A549 (cell line): Measurements from ENCODE around the gene PLPPR1. TPM values are rescaled to one million over a fixed set of nuclear protein-coding genes. Genes with fewer than 3 reads are reported as not detected.

Experiments
- ATAC-seq, 2 experiments: fragments of 200-7000 bp in 1 of 2; fragments of >200 bp in 1 of 2; cut with Nextera tagmentation in 1 of 2; cut with Tn5 transposase in 1 of 2; 3 replicates each; pipeline versions ENCODE4 v1.8.0 to v1.9.1; 2018 to 2020; ENCODE audit warnings: mild to moderate bottlenecking in 1 of 2, moderate library complexity in 1 of 2
- CTCF ChIA-PET: fragments of 300-600 bp; sonication (Branson Sonifier 250); formaldehyde crosslinking; extraction: SDS; loops from one replicate; lab custom pipeline; 2021; ENCODE audit warnings: antibody characterized with exemption, inconsistent platforms; lab: Yijun Ruan, JAX
- POLR2A ChIA-PET: fragments of 350-600 bp; formaldehyde crosslinking; extraction: SDS; loops from one replicate; lab custom pipeline; 2021; ENCODE audit warnings: antibody characterized with exemption, inconsistent platforms; lab: Yijun Ruan, JAX
- DNase-seq, 2 experiments: peaks; one replicate each; pipeline versions ENCODE4 v3.0.0 to v3.0.0-alpha.2; 2011 to 2016; ENCODE audit warnings: low read depth in 1 of 2, low spot score in 1 of 2
- FAIRE-seq: peaks from 2 replicates; lab custom pipeline; 2011; peaks lifted over from hg19 to GRCh38; lab: Jason Lieb, UNC
- H3K27ac ChIP-seq, 2 experiments: fragments of >200 bp; sonication (Bioruptor Twin); formaldehyde crosslinking; 3 replicates each; pipeline ENCODE4 v1.5.1; 2016 to 2017
- H3K4me1 ChIP-seq: fragments of >200 bp; sonication (Bioruptor Twin); formaldehyde crosslinking; 3 replicates; pipeline ENCODE4 v1.6.1; 2016
- H3K4me2 ChIP-seq: fragments of >200 bp; sonication (Bioruptor Twin); formaldehyde crosslinking; 3 replicates; pipeline ENCODE4 v1.6.1; 2016
- H3K4me3 ChIP-seq: fragments of >200 bp; sonication (Bioruptor Twin); formaldehyde crosslinking; 3 replicates; pipeline ENCODE4 v1.5.1; 2016
- H3K9me3 ChIP-seq: fragments of >200 bp; sonication (Bioruptor Twin); formaldehyde crosslinking; 3 replicates; pipeline ENCODE4 v1.6.1; 2016
- CEBPB ChIP-seq, 2 experiments: fragments of >200 bp in 1 of 2; sonication (Bioruptor Twin) in 1 of 2; formaldehyde crosslinking in 1 of 2; IDR thresholded peaks; 2 replicates each; pipeline ENCODE4 v1.6.1; 2012 to 2016
- FOSL2 ChIP-seq, 2 experiments: fragments of 450-650 bp in 1 of 2; fragments of >200 bp in 1 of 2; sonication (Bioruptor Twin) in 1 of 2; formaldehyde crosslinking; IDR thresholded peaks; 2 replicates each; pipeline versions ENCODE4 v1.5.0 to v1.6.1; 2016 to 2020; ENCODE audit warnings: mild to moderate bottlenecking in 1 of 2, moderate library complexity in 1 of 2
- NFE2L2 ChIP-seq: fragments of 150-350 bp; conservative IDR thresholded peaks from 2 replicates; pipeline ENCODE4 v1.6.1; 2014; ENCODE audit warnings: low read length
- NR3C1 ChIP-seq: fragments of >200 bp; sonication (Bioruptor Twin); formaldehyde crosslinking; IDR thresholded peaks from 3 replicates; pipeline ENCODE4 v1.6.1; 2017
- POLR2A ChIP-seq: IDR thresholded peaks from 2 replicates; pipeline ENCODE4 v1.6.1; 2012; ENCODE audit warnings: mild to moderate bottlenecking, low read length
- RCOR1 ChIP-seq: fragments of 150-350 bp; IDR thresholded peaks from 2 replicates; pipeline ENCODE4 v1.6.1; 2014; ENCODE audit warnings: antibody characterized with exemption, low read length, low read depth
- TP53 ChIP-seq: fragments of 250-450 bp; sonication (Bioruptor Pico); IDR thresholded peaks from 2 replicates; pipeline ENCODE4 v1.5.0; 2021; ENCODE audit warnings: mild to moderate bottlenecking, moderate library complexity
- ZC3H11A ChIP-seq: fragments of 450-650 bp; IDR thresholded peaks from 2 replicates; pipeline ENCODE4 v1.6.1; 2014; ENCODE audit warnings: antibody characterized with exemption, mild to moderate bottlenecking
- WGBS: methylation state at CpG from one replicate; pipeline ENCODE4 v1.1.6; 2017; ENCODE audit errors: missing lambda C conversion rate; 5-methylcytosine and 5-hydroxymethylcytosine counted together
- polyA plus RNA-seq, 4 experiments: library from polyadenylated mRNA; depleted of rRNA in 3 of 4; stranded (reverse); fragments of >200 nt; fragmentation: RNase III in 1 of 4; extraction: RNeasy Plus Mini Kit Qiagen cat#74134 plus additional on column Dnase treatment in 1 of 4; gene quantifications; 2 replicates in 3 of 4; 3 replicates in 1 of 4; pipeline ENCODE4 v1.2.3, GENCODE V29; 2011 to 2017
- TF ChIP-seq, protein P1 (sequence below): fragments of >200 bp; sonication (Bioruptor Twin); formaldehyde crosslinking; IDR thresholded peaks from 3 replicates; pipeline ENCODE4 v1.5.1; 2016
- TF ChIP-seq, protein P2 (sequence below): fragments of 450-650 bp; IDR thresholded peaks from 2 replicates; pipeline ENCODE4 v1.6.1; 2014; ENCODE audit warnings: antibody characterized with exemption
- TF ChIP-seq, protein P3 (sequence below): fragments of 200-600 bp; sonication (generic); IDR thresholded peaks from 2 replicates; pipeline ENCODE4 v1.6.1; 2016; ENCODE audit warnings: antibody characterized with exemption, mild to moderate bottlenecking, moderate library complexity
- TF ChIP-seq, protein P4 (sequence below): fragments of 250-450 bp; sonication (Bioruptor Pico); IDR thresholded peaks from 2 replicates; pipeline ENCODE4 v1.5.0; 2020; ENCODE audit warnings: low read depth, mild to moderate bottlenecking, moderate library complexity

The PLPPR1 gene
- polyA plus RNA-seq, 2 of the 4 experiments (the other 2 are of a cell fraction): 0.06 to 1.2 TPM

DNA sequence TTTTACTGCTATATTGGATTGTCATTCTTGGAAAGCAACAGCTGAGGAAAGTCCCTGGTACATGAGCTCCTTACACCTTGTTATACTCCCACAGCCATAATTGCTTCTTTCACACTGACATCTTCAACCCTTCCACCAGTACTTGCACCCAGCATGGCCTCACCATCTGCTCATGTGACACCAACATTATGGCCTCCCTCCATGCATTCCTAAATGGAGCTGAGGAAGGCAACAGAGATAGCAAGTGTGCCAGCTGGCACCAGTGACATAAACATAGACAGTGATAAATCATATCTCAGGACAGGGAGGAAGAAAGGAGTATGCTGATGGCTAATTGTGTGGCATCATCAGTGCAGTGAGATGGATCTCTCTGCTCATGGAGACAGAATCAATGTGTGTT, 236.7 kb downstream of the PLPPR1 start:
- POLR2A ChIA-PET: no interaction called here
- TF ChIP-seq TP53 (CRISPR knock-in tag) (no peak), RCOR1 (no peak)
- TF ChIP-seq, all 56 proteins: peak for 0
- no peak for DNase-seq
- CTCF ChIA-PET: interaction anchor here (0.9 to 1.8 kb wide), 2 partner anchors 12 to 30 kb away, joined by 4 read pairs; no protein-coding TSS in a partner anchor
- no peak overlapping the region for H3K4me2 ChIP-seq
- H3K4me1 ChIP-seq: no peaks in the 10 kb centered on the region
- no peak overlapping the region for H3K27ac ChIP-seq
- FAIRE-seq: no peak
- H3K9me3 ChIP-seq: no peaks in the 10 kb centered on the region
- no peak overlapping the region for H3K4me3 ChIP-seq
- no peak for ATAC-seq

DNA sequence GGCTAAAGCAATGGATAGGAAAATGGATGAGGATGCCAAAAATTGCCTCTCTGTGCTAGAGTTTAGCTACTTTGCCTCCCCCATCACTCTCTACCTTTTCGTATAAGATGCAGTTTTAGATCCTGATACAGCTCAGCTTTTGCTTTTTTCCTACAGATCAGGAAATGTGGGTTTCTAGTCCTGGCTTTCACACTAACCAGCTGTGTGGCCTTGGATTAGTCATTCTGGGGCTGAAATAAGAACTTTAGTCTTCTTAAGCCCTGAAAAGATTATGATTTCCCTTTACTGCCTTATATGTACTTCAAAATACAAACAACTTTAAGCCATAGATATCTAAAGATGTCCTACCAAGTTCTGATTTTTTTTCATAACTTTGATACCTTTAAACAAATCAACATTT, 239.9 kb downstream of the PLPPR1 start:
- ATAC-seq: no peak
- POLR2A ChIA-PET: interaction anchor here (0.5 kb wide), 1 partner anchor 130 kb away, joined by 3 read pairs; the partner anchor contains the start of genes MRPL50 and ZNF189
- TF ChIP-seq, protein P1, sequence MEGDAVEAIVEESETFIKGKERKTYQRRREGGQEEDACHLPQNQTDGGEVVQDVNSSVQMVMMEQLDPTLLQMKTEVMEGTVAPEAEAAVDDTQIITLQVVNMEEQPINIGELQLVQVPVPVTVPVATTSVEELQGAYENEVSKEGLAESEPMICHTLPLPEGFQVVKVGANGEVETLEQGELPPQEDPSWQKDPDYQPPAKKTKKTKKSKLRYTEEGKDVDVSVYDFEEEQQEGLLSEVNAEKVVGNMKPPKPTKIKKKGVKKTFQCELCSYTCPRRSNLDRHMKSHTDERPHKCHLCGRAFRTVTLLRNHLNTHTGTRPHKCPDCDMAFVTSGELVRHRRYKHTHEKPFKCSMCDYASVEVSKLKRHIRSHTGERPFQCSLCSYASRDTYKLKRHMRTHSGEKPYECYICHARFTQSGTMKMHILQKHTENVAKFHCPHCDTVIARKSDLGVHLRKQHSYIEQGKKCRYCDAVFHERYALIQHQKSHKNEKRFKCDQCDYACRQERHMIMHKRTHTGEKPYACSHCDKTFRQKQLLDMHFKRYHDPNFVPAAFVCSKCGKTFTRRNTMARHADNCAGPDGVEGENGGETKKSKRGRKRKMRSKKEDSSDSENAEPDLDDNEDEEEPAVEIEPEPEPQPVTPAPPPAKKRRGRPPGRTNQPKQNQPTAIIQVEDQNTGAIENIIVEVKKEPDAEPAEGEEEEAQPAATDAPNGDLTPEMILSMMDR: no peak
- TF ChIP-seq POLR2A (no peak), RCOR1 (no peak), CEBPB (IDR thresholded peaks at IDR 0.05) (no peak), FOSL2 (IDR thresholded peaks at IDR 0.05) (no peak), FOSL2 (CRISPR knock-in tag; IDR thresholded peaks at IDR 0.05) (no peak), ZC3H11A (no peak), NR3C1 (no peak), NFE2L2 (no peak)
- TF ChIP-seq, protein P2, sequence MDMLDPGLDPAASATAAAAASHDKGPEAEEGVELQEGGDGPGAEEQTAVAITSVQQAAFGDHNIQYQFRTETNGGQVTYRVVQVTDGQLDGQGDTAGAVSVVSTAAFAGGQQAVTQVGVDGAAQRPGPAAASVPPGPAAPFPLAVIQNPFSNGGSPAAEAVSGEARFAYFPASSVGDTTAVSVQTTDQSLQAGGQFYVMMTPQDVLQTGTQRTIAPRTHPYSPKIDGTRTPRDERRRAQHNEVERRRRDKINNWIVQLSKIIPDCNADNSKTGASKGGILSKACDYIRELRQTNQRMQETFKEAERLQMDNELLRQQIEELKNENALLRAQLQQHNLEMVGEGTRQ: no peak
- TF ChIP-seq, protein P3, sequence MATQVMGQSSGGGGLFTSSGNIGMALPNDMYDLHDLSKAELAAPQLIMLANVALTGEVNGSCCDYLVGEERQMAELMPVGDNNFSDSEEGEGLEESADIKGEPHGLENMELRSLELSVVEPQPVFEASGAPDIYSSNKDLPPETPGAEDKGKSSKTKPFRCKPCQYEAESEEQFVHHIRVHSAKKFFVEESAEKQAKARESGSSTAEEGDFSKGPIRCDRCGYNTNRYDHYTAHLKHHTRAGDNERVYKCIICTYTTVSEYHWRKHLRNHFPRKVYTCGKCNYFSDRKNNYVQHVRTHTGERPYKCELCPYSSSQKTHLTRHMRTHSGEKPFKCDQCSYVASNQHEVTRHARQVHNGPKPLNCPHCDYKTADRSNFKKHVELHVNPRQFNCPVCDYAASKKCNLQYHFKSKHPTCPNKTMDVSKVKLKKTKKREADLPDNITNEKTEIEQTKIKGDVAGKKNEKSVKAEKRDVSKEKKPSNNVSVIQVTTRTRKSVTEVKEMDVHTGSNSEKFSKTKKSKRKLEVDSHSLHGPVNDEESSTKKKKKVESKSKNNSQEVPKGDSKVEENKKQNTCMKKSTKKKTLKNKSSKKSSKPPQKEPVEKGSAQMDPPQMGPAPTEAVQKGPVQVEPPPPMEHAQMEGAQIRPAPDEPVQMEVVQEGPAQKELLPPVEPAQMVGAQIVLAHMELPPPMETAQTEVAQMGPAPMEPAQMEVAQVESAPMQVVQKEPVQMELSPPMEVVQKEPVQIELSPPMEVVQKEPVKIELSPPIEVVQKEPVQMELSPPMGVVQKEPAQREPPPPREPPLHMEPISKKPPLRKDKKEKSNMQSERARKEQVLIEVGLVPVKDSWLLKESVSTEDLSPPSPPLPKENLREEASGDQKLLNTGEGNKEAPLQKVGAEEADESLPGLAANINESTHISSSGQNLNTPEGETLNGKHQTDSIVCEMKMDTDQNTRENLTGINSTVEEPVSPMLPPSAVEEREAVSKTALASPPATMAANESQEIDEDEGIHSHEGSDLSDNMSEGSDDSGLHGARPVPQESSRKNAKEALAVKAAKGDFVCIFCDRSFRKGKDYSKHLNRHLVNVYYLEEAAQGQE: no peak
- H3K9me3 ChIP-seq: no peaks in the 10 kb centered on the region
- 52% methylated on average over 1 of the region's 1 CpG for WGBS
- no peak overlapping the region for H3K4me3 ChIP-seq
- CTCF ChIA-PET: interaction anchor here (0.7 kb wide), 1 partner anchor 588 kb away, joined by 3 read pairs; no protein-coding TSS in a partner anchor
- no peak for DNase-seq
- no peak overlapping the region for H3K27ac ChIP-seq
- no peak for FAIRE-seq
- H3K4me2 ChIP-seq: no peak overlapping the region
- 0 out of 3 replicates have a peak, but pooled peaks cover 5% of the 10 kb centered on the region for H3K4me1 ChIP-seq

DNA sequence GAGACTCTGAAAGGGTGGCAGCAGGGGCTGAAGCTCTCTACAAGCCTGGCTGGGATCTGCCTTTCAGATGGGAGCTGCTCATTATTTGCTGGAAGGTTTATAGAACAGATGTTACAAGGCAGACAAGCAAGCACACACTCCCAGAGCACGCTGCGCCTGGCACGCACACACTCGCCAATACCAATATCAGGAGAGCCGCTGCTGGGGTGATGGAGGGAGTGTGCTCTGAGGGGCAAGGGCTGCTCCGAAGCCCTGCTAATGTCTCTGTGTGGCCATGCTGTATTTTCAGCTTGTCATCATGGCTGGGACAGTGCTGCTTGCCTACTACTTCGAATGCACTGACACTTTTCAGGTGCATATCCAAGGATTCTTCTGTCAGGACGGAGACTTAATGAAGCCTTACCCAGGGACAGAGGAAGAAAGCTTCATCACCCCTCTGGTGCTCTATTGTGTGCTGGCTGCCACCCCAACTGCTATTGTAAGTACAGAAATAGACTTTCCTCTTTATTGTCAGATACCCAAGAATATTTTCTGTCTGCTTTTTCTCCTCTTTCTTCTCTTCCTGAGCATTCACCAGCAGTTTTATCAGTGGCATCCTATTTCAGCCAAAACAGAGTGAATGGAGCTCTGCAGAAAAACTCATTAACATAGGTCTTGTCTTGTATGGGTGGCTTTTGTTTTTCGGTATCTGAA, 241.2 kb downstream of the PLPPR1 start:
- Histone ChIP-seq H3K27ac (no peak overlapping the region), H3K4me1 (0 out of 3 replicates have a peak, but pooled peaks cover 5% of the 10 kb centered on the region), H3K4me2 (no peak overlapping the region; the same call in 2 of the 3 replicates), H3K4me3 (no peak overlapping the region), H3K9me3 (no peaks in the 10 kb centered on the region)
- ATAC-seq (no peak), FAIRE-seq (no peak), DNase-seq (no peak)
- ChIA-PET POLR2A (no interaction called here), CTCF (interaction anchor here (0.9 kb wide), 1 partner anchor 10 kb away, joined by 3 read pairs; no protein-coding TSS in a partner anchor)
- 64% methylated on average over 8 of the region's 9 CpGs for WGBS
- TF ChIP-seq, protein P4, sequence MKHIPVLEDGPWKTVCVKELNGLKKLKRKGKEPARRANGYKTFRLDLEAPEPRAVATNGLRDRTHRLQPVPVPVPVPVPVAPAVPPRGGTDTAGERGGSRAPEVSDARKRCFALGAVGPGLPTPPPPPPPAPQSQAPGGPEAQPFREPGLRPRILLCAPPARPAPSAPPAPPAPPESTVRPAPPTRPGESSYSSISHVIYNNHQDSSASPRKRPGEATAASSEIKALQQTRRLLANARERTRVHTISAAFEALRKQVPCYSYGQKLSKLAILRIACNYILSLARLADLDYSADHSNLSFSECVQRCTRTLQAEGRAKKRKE: no peak
